Activated CD4-positive, alpha-beta T cell treated with anti-CD3 and anti-CD28 coated beads, Interleukin-10, Interleukin-2, amounts not matched to agents 100 ng/mL and 50 ng/mL, durations not matched to agents 16 hours and 8 hours (primary cell): ENCODE measurements around the gene SRL.
A peak's percentile ranks its signal among the peaks of the same experiment; 100 is the strongest.
"Not testable (repeated sequence)": the region's sequence is repeated elsewhere in the genome, so short reads cannot be mapped to it uniquely, and the experiment has no call there.

Experiments
- DNase-seq: peaks from one replicate; pipeline ENCODE4 v3.0.0-alpha.2; 2020

The SRL gene

DNA sequence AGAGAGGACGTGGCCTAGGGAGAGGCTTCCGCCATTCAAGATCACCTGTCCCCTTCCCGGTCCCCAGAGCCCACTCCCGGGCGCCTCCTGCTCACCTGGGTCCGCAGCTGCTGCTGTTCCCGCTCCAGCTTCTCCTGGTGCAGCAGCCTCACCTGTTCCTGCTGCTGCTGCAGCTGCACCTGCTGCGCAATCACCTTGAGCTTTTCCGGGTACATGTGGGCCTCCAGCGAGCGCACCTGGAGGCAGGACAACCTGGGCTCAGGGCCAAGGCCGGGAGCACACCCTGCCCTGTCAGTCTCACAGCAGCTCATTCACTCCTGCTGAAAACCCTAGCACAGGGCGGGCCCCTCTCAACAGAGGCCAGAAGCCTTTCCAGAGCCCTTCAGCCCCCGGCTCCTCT lies 18.5 kb upstream of the SRL start:
- no peak for DNase-seq

DNA sequence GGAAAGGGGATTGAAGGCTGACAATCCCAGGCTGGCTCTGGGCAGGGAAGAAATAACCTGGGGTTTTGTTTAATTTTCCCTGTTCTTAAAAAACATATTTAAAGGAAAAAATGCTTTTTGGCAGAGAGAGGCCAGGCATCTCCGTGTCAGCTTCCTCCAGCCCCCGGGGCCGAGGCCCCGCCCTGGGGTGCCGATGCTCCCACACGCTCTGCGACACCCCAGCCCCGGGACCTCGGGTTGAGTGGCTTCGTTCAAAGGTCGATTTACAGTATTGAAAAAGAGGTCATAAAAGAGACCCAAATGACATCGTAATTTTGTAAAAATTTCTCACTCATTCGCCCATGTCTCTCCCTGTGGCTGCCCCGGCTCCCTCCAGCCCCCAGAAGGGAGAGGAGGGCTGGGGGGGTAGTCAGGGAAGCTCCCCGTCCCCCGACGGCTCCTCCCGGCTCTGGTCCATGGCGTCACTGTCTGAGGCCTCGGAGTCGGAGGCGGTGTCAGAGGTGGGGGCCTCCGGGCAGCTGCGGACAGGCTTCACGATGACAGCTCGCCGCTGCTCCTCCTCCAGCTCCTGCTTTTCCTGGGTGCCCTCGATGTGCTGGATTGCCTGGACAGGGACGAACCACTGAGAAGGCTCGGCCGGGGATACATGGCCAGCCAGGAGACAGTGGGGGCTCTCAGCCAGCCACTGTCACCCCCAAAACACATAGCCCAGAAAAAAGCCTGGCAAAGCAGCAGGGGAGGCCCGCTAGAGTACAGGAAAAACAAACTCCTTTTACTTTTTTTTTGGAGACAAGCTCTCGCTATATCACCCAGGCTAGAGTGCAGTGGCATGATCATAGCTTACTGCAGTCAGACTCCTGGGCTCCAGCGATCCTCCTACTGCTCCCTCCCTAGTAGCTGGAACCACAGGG lies 16.0 kb upstream of the SRL start:
- DNase-seq, result no peak

DNA sequence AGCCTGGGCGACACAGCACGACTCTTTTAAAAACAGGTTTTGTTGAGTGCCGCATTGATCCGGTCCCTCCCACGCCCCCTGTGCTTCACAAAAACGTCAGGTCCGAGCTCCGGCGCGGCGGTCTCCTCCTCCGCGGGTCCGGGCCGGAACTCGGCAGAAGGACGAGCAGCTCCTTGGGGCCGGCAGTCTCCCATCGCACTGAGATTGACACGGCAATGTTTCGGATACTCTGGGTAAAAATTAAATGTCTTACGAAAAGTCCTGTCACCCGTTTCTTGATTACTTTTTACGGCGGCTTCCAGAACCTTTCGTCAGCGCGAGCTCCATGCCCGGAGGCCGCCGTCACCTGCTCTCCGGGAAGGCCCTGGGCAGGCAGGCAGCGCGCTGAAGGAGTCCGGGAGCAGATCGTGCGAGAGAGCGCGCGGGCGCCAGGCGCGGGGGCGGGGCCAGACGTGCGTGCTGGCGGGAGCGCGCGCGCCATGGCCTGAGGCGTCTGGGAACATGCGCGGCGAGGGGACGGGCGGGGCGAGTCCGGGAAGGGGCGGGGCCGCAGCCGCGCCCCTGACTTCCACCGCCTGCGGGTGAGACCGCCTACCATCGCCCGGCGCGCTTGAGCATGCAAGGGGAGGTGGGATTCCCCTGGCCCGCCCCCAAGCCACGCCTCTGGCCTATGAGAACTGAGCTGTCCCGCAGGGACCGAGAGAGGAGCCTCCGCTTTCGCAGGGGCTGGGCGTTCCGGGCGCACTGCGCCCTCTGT lies 11.7 kb upstream of the SRL start:
- DNase-seq, result peak; percentile 100

DNA sequence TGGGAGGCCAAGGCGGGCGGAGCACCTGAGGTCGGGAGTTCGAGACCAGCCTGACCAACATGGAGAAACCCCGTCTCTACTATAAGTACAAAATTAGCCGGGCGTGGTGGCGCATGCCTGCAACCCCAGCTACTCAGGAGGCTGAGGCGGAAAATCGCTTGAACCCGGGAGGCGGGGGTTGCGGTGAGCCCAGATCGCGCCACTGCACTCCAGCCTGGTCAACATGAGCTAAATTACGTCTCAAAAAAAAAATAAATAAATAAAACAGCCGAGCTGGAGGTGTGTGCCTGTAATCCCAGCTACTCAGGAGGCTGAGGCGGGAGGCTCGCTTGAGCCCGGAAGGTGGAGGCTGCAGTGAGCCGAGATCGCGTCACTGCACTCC lies 11.1 kb upstream of the SRL start:
- DNase-seq, result not testable (repeated sequence)

DNA sequence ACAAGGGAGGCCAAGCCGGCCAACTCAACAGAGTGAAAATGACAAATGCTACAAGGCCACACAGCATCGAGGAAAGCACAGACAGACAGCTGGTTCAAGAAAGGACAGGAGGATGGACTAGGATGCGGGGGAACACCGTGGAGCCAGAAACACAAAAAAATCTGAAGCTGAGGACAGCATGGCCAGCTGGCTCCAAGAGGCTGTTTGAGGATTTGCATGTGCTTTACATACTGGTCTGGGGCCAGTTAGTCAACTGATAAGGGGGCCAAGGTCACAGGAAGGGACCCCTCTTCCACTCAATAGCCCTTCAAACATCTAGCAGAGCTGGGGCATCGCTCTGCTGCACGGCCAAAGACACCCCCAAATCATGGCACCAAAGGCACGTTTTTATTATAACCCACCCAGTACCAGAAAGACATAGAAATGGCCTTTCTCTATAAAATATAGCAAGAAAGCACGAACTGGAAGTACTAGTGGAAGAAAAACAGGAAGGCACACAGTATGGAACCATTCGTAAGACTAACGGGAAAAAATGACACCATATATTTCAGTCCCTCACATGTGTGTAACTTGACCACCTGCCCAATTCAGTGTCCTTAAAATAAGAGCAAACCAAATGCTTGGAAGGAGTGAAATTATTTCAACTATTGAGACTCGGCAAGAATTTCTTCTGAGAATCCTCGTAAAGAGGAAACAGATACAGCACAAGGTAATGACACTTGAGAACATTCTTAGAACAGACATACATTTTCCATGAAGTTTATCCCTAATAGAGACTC lies 7.8 kb upstream of the SRL start:
- DNase-seq, result no peak

DNA sequence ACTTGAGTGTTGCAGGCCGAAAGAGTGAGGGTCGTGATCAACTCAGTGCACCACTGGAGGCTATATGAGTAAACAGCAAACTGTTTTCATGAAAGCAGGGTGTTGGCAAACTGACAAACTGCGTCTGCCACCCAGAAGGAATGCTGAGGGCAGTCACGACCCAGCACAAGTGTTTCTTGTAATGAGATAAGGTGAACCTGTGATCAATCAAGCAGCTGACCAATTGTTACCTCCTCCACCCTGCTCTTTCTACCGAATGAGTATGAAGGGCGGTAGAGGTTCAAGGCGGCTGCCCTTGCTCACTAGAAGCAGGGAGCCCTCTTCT lies 5.5 kb upstream of the SRL start:
- DNase-seq, result no peak

DNA sequence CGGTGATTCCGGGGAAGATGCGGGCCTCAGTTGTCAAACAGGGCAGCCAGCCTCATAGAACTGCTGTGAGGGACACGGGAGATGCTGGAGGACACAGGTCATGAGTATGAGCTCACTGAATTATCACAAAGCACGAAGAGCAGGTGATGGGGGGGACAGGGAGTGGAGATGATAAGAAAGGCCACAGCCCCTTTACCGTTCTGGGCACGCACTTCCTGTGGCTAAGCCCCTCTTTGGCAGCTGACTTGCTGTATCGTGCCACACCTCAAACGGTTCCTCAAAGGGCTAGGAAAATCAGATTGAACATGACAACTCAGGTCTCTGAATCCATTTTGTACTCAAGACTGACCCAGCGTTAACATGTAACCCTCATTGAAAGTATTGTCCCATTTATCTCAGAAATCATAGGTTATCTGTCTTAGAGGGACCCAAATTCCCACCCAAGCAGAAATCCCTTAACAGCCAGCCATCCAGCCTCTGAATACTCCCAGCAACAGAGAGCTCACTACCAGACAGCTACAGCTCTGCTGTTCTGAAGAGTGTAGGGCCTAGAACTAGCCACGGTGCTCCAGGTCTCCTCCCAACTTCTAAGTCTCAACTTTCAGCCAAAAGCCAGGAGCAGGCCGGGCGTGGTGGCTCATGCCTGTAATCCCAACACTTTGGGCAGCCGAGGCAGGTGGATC lies 5.0 kb upstream of the SRL start:
- DNase-seq, result no peak

DNA sequence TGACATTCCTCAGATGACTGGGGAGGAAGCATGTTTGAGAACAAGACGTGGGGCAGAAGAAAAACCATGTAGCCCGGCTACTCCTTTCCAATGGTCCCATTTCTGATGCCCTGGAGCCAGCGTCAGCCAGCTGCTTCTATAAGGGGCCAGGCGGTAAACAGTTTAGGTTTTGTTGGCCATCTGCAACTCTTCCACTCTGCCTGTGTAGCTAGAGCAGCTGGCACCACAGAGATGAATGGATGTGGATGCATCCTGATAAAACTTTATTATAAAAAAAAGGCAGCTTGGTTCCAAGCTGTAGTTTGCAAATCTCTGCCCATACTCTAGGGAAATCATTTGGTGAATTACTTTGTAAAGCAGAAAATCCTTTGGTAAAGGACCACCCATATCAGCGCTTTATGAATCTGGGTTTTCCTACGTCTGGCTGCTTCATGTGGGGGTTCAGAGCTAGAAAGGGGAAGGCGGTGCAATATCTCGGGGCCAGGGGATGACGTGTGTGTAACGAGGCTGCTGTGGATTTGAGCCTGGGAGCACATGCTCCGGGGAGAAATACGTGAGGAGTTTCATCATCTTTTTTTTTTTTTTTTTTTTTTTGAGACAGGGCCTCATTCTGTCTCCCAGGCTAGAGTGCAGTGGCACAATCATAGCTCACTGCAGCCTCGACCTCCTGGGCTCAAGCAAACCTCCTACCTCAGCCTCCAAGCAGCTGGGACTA lies 3.4 kb upstream of the SRL start:
- no peak for DNase-seq

DNA sequence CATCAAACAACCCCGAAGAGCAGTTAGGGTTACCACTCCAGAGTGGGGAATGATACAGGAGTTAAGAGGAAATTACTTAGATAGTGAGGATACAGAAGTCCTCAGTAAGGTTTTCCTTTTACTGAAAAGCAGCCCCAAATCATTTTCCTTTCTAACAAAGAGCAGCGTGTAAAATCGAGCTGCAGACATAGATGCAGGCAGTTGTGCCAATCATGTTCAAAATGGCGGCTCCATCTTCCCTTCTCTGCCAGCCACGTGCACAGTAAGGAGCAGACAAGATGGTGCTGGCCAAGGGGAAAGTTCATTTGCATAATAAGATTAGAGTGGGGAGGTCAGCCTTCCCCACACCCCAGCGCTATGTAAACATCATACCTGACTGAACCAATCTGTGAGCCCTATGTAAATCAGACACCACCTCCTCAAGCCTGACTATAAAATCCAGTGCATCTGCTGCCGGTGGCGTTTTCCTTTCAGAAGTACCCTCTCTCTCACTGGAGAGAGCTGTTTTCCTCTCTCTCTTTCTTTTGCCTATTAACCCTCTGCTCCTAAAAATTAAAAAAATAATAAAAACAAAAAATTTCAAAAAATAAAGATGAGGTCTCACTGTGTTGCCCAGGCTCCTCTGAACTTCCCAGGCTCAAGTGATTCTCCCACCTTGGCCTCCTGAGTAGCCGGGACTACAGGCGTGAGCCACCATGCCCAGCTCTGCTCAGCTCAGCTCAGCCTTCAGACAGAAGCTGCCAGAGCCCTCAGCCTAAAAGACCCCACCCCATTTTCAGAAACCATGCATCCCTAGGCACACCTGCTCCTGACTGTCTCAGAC lies 2.6 kb upstream of the SRL start:
- DNase-seq, result no peak

DNA sequence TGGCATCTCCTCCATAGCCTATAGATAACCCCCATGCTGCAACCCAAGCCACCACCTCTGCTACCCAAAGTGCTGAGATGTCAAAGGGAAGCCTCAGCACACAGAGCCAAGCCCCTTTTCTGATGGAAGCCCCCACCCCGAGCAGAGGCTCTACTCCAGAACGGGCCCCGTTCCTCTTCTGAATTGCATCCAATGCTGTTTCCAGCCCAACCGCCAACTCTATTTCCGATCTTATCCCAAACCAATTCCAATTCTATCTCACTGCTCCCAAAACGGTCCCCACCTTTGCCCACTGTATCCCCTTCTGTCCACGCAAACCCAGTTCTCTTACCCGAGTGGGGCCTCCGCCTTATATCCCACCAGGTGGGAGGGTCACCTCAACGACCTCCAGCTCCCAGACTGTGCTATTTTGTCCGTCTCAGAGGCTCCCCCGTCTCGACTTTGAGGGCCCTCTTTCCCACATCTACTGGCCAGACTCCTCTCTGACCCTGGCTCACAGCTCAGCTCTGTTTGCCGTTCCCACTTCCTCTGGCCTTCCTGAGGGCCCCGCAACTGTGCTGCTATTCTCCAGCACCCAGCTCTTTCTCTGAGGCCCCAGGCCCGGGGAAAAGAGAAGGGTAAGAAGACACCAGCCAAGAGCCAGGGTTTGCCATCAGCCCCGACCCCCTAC lies 487 bp downstream of the SRL start:
- DNase-seq, result no peak

DNA sequence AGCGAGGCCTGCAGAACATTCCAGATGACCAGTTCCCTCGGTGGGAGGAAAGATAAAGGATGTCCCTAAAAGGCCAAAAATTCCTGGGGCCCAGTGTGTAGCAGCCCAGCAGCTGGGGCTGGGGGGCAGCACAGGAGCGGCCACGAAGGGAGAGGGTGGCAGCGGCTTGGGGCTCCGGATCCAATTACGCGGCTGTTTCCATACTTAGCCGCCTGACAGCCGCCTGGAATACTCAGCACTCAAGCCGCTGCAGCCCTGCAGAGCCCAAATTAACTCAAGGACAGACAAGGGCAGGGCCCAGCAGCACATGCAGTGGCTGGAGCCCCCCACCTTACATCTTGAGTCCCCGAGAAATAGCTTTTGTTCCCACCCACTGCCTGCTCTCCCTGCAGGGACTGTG lies 1.3 kb downstream of the SRL start:
- no peak for DNase-seq

DNA sequence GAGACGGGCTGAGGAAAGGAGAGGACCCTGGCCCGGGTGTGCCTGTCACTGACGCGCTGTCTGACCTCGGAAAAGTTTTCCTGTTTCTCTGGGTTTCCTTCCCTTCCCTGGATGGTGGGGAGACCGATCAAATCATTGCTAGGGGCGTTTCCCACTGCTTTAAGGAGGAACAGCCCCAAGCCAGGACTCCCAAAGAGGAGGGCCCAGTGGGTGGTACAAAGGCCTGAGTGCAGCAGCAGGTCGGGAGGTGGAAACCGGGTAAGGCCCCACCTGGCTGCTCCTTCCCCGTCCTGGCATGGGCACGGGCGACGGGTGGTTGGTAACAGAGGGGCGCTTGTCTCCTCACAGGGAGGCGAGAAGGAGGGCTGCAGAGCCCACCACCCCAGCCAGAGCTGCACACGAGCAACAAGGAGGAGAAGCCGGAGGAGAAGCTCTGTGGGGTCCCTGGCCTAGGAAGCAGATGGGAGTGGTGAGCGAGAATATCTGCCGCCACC lies 2.2 kb downstream of the SRL start:
- DNase-seq, result no peak

DNA sequence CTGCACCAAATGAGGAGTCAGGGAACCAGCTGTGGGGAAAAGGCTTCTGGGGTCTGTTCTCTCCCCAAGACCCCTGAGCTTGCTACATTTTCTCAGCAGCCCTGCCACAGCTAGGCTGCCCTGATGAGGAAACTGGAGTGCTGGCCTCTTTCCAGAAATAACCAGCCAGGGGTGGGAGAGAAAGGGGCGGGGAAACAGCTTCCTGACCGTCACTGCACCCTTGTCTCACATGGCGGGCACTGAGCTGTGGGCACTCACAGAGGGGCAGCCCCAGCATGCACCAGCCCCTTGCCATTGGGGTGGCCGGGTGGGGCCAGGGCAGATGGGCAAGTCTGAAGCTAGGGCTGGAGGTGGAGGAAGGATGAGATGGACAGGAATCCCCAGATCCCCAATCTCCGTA lies 2.9 kb downstream of the SRL start:
- no peak for DNase-seq

DNA sequence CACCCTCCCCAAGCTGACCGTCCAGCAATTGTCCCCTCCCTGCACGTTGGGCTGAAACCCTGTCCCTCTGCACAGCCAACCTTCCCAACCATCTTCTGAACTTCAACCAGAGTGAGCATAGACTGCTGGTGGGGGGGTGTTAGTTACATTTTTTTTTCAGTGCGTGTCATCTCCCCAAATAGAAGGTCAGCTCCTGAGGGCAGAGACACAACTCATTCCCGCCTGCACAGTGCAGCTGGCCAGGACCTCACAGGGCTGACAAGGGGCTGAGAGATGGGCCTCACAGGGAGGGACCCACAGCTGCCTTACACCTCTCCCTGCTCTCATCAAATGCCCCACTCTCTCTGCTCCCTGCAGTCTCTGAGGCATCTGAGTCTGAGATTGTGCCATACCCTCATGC lies 8.4 kb downstream of the SRL start:
- no peak for DNase-seq

DNA sequence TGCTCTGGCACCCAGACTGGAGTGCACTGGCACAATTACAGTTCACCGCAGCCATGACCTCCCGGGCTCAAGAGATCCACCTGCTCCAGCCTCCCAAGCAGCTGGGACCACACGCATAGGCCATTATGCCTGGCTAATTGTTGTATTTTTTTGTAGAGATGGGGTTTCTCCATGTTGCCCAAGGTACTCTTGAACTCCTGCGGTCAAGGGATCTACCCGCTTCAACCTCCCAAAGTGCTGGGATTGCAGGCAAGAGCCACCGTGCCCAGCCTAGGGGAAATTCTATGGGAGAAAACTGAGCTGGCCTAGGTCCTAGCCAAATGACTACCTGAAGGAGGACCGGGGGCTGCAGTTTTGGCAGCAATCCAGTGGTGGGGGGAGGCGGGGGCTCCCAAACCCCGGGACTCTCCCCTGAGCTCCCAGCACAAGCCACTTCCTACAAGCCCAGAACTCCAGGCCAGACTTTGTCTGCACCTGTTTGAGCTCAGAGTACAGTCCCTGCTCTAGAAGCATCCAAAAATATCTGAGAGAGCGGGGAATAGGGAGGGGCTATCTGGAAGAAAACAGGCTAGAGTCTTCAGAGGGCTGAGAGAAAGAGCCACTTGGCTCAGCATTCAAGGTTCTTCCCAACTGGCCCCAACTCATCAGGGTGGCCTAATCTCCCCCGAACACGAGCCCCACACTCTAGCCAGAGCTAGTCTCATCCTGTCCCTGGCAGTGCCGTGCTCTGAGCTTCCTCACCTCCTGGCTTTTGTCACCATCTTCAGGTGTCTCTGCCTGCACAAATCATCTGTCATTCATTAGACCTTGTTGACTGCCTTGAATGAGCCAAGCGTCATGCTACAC lies 9.1 kb downstream of the SRL start:
- no peak for DNase-seq

DNA sequence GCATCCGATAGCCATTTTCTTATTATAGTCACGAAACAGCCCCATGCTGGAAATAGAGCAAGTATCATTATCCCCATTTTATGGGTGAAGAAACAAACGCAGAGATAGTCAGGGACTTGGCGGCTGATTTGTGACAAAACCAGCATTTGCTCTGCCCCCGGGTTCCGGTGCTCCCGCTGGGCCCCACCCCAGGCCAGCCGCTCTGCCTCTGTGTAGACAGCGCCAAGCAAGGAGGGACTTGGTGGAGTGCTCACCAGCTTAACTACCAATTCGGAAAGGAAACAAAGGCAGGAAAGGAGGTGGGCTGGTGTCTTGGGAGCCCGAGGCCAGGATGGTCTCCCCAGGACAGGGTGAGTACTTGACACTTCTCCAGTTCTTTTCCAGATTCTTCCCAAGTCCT lies 10.0 kb downstream of the SRL start:
- no peak for DNase-seq

DNA sequence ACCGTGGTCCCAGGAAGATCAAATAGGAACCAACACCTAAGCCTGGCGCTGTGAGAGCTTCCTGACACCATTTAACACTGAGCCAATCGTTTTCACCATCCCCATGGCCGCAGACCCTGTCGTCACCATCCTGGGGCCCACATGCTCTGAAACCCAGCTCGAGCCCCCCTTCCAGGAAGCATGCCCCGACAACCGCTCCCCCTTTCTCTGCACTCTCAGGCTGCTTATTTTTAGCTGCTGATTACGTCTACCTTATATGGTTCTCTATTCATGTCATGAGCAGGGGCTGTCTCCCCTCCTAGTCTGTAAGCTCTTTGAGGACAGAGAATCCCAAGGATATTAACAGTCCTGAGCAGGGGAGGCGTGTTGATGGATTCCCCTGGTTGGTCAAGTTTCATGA lies 10.5 kb downstream of the SRL start:
- no peak for DNase-seq

DNA sequence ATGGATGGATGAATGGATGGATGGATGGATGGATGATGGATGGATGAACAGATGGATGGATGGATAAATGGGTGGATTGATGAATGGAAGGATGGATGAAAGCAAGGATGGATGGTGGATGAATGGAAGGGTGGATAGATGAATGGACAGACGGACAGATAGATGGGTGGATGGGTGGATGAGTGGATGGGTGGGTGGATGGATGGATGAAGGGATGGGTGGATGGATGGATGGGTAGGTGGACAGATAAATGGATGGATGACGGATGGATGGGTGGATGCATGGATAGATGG lies 14.9 kb downstream of the SRL start:
- DNase-seq, result no peak

DNA sequence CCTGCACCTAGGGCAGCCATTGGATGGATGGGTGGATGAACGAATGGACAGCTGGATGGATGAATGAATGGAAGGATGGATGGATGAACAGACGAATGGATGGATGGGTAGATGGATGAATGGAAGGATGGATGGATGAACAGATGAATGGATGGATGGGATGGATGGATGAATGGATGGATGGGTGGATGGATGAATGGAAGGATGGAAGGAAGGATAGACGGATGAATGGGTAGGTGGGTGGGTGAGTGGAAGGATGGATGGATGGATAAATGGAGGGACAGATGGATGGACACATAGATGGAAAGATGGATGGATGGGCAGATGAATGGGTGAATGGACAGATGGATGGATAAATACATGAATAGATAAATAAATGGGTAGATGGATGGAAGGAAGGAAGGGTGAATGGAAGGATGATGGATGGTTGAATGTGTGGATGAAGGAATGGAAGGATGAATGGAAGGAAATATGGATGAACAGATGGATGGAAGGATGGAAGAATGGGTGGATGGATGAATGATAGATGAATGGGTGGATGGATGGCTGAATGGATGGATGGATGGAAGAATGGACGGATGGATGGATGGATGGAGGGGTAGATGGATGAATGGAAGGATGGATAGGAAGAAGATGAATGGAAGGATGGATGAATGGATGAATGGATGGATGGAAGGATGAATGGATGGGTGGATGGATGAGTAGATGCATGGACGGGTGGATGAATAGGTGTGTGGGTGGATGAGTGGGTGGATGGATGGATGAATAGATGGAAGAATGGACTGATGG lies 15.4 kb downstream of the SRL start:
- DNase-seq, result no peak
